Neural cell (in vitro differentiated cells): ENCODE results near the gene EFCAB6. TPM values are rescaled to one million over a fixed set of nuclear protein-coding genes. Genes with fewer than 3 reads are reported as not detected.

Source experiments
- H2AFZ ChIP-seq: fragments of 200-600, 300-800 bp; sonication (generic), shearing (Covaris generic); 2 replicates; pipeline ENCODE4 v1.6.0; 2014; ENCODE audit warnings: low read depth, mild to moderate bottlenecking, antibody characterized with exemption, low read length, moderate library complexity
- H3F3A ChIP-seq: fragments of 200-600 bp; shearing (Covaris generic); 2 replicates; pipeline ENCODE4 v1.6.1; 2016; ENCODE audit warnings: mild to moderate bottlenecking, moderate library complexity, mixed read lengths, antibody characterized with exemption, low read length; ENCODE audit not compliant: insufficient read depth, poor library complexity, severe bottlenecking
- H3K27ac ChIP-seq: fragments of 200-600, 300-800 bp; sonication (generic), shearing (Covaris generic); 2 replicates; pipeline ENCODE4 v1.5.1; 2014; ENCODE audit warnings: mild to moderate bottlenecking, low read length, moderate library complexity
- H3K27me3 ChIP-seq: fragments of 300-800, 200-600 bp; sonication (generic), shearing (Covaris generic); 2 replicates; pipeline ENCODE4 v1.6.0; 2014; ENCODE audit warnings: mild to moderate bottlenecking, low read depth, low read length, moderate library complexity; ENCODE audit not compliant: insufficient read depth
- H3K36me3 ChIP-seq: fragments of 300-800, 200-600 bp; sonication (generic), shearing (Covaris generic); 2 replicates; pipeline ENCODE4 v1.5.1; 2014; ENCODE audit warnings: mild to moderate bottlenecking, antibody characterized with exemption, low read length, moderate library complexity; ENCODE audit not compliant: insufficient read depth
- H3K4me2 ChIP-seq: fragments of 300-800, 200-600 bp; sonication (generic), shearing (Covaris generic); 2 replicates; pipeline ENCODE4 v1.6.0; 2014; ENCODE audit warnings: mild to moderate bottlenecking, low read length
- H3K4me3 ChIP-seq: fragments of 300-800, 200-600 bp; sonication (generic), shearing (Covaris generic); 2 replicates; pipeline ENCODE4 v1.5.1; 2014; ENCODE audit warnings: mild to moderate bottlenecking, low read length, moderate library complexity
- H3K79me2 ChIP-seq: fragments of 200-600 bp; shearing (Covaris generic); replicated peaks from 2 replicates; pipeline ENCODE4 v1.6.0; 2014; ENCODE audit warnings: mild to moderate bottlenecking, low read length, moderate library complexity; ENCODE audit not compliant: insufficient read depth
- H3K9ac ChIP-seq: fragments of 300-800, 200-600 bp; sonication (generic), shearing (Covaris generic); 2 replicates; pipeline ENCODE4 v1.6.1; 2016; ENCODE audit warnings: mild to moderate bottlenecking, low read length, mixed read lengths
- H3K9me2 ChIP-seq: fragments of 200-600 bp; shearing (Covaris generic); 2 replicates; pipeline ENCODE4 v1.6.1; 2016; ENCODE audit warnings: mild to moderate bottlenecking, low read length, mixed read lengths; ENCODE audit not compliant: insufficient read depth
- H3K9me3 ChIP-seq: fragments of 200-600, 300-800 bp; sonication (generic), shearing (Covaris generic); 2 replicates; pipeline ENCODE4 v1.6.1; 2016; ENCODE audit warnings: mild to moderate bottlenecking, mixed run types, low read length, moderate library complexity, mixed read lengths
- H4K20me1 ChIP-seq: fragments of 200-600 bp; shearing (Covaris generic); 2 replicates; pipeline ENCODE4 v1.6.1; 2016; ENCODE audit warnings: mild to moderate bottlenecking, mixed run types; ENCODE audit not compliant: insufficient read depth
- EP300 ChIP-seq: fragments of 450-650 bp; conservative IDR thresholded peaks from 2 replicates; pipeline ENCODE4 v1.6.1; 2014; ENCODE audit warnings: antibody characterized with exemption, mild to moderate bottlenecking, moderate library complexity; ENCODE audit not compliant: poor library complexity, severe bottlenecking
- EZH2 ChIP-seq: fragments of 200-600, 300-800 bp; shearing (Covaris generic), sonication (generic); IDR thresholded peaks from 2 replicates; pipeline ENCODE4 v1.6.1; 2014; ENCODE audit warnings: antibody characterized with exemption, low read length, borderline replicate concordance, mild to moderate bottlenecking; ENCODE audit not compliant: insufficient read depth, poor library complexity, severe bottlenecking
- MXI1 ChIP-seq: fragments of 450-650 bp; conservative IDR thresholded peaks from 2 replicates; pipeline ENCODE4 v1.6.1; 2014; ENCODE audit warnings: antibody characterized with exemption, mild to moderate bottlenecking; ENCODE audit not compliant: poor library complexity, severe bottlenecking
- POLR2AphosphoS5 ChIP-seq: IDR thresholded peaks from 2 replicates; pipeline ENCODE4 v1.6.1; 2012
- RAD21 ChIP-seq: fragments of 450-650 bp; conservative IDR thresholded peaks from 2 replicates; pipeline ENCODE4 v1.6.1; 2014; ENCODE audit warnings: antibody characterized with exemption, mild to moderate bottlenecking, moderate library complexity
- REST ChIP-seq: IDR thresholded peaks from 2 replicates; pipeline ENCODE4 v1.6.1; 2012; ENCODE audit warnings: borderline replicate concordance
- SMC3 ChIP-seq: fragments of 450-650 bp; conservative IDR thresholded peaks from 2 replicates; pipeline ENCODE4 v1.6.1; 2014; ENCODE audit warnings: antibody characterized with exemption, mild to moderate bottlenecking, moderate library complexity; ENCODE audit not compliant: poor library complexity
- TAF1 ChIP-seq: IDR thresholded peaks from 2 replicates; pipeline ENCODE4 v1.6.1; 2012; ENCODE audit warnings: low read depth
- polyA plus RNA-seq: library from polyadenylated mRNA; depleted of rRNA; stranded (reverse); fragments of >200 nt; gene quantifications from 2 replicates; pipeline ENCODE4 v1.2.3, GENCODE V29; 2014

EFCAB6 gene
- polyA plus RNA-seq, 1 donor from 2014 or later = 1.4 TPM

GRCh38 chr22:43487311-43488030 lies 324.6 kb downstream of the EFCAB6 start:
- no peaks in the 10 kb centered on the region for H3K9me2 ChIP-seq
- H3K36me3 ChIP-seq = no peaks in the 10 kb centered on the region
- no peak overlapping the region for H3K4me3 ChIP-seq
- H3F3A ChIP-seq = no peaks in the 10 kb centered on the region
- no peaks in the 10 kb centered on the region for H3K27me3 ChIP-seq
- H4K20me1 ChIP-seq = no peaks in the 10 kb centered on the region
- no peak overlapping the region for H2AFZ ChIP-seq
- peak overlapping the region; percentile 86 for H3K27ac ChIP-seq
- no peak overlapping the region for H3K4me2 ChIP-seq
- H3K9me3 ChIP-seq = no peaks in the 10 kb centered on the region
- H3K9ac ChIP-seq = peak overlapping the region; percentile 54
- H3K79me2 ChIP-seq = no peaks in the 10 kb centered on the region
- TF ChIP-seq EP300 = no peak

- H3K4me3 ChIP-seq = no peak overlapping the region
- no peaks in the 10 kb centered on the region for H4K20me1 ChIP-seq
- no peak overlapping the region for H2AFZ ChIP-seq
- peak overlapping the region; percentile 14 for H3K27ac ChIP-seq
- H3K9ac ChIP-seq = no peak overlapping the region
- no peak overlapping the region for H3K4me2 ChIP-seq
- TF ChIP-seq REST (no peak), MXI1 (no peak), TAF1 (no peak), SMC3 (no peak), EP300 (no peak), EZH2 (no peak)
- H3K79me2 ChIP-seq = no peaks in the 10 kb centered on the region
- H3K9me3 ChIP-seq = no peaks in the 10 kb centered on the region
- H3K27me3 ChIP-seq = no peaks in the 10 kb centered on the region
- H3K9me2 ChIP-seq = no peaks in the 10 kb centered on the region
- no peaks in the 10 kb centered on the region for H3K36me3 ChIP-seq
- no peaks in the 10 kb centered on the region for H3F3A ChIP-seq
These were observed 326.5 kb downstream of the EFCAB6 start for GRCh38 chr22:43485502-43486089.

GRCh38 chr22:43484227-43484626 lies 327.9 kb downstream of the EFCAB6 start:
- Histone ChIP-seq H3K27ac (no peak overlapping the region), H3K36me3 (no peaks in the 10 kb centered on the region), H3K79me2 (no peaks in the 10 kb centered on the region), H3K9ac (no peak overlapping the region), H3K4me2 (no peak overlapping the region), H3K27me3 (no peaks in the 10 kb centered on the region), H4K20me1 (no peaks in the 10 kb centered on the region), H3K9me2 (no peaks in the 10 kb centered on the region), H3K9me3 (no peaks in the 10 kb centered on the region), H2AFZ (no peak overlapping the region), H3K4me3 (no peak overlapping the region), H3F3A (no peaks in the 10 kb centered on the region)
- TF ChIP-seq REST (no peak), EP300 (no peak), POLR2AphosphoS5 (no peak), RAD21 (no peak), SMC3 (no peak), MXI1 (no peak), EZH2 (no peak), TAF1 (no peak)
